ENCODE measurements around the gene AHI1.
A peak's percentile ranks its signal among the peaks of the same experiment; 100 is the strongest.
"Not testable (repeated sequence)": the region's sequence is repeated elsewhere in the genome, so short reads cannot be mapped to it uniquely, and the experiment has no call there.

The AHI1 gene

GRCh38 chr6:135385299-135385698, 112.2 kb downstream of the AHI1 start:
- no peak for DNase-seq

GRCh38 chr6:135383766-135384165, 113.8 kb downstream of the AHI1 start:
- DNase-seq: no peak

GRCh38 chr6:135383301-135383700, 114.2 kb downstream of the AHI1 start:
- no peak for DNase-seq

- DNase-seq: no peak
Measured at GRCh38 chr6:135382182-135382628, 115.3 kb downstream of the AHI1 start.

GRCh38 chr6:135380793-135381192, 116.7 kb downstream of the AHI1 start:
- DNase-seq: no peak

- DNase-seq: no peak
Measured at GRCh38 chr6:135379647-135380046, 117.9 kb downstream of the AHI1 start.

- DNase-seq: no peak
Measured at GRCh38 chr6:135372758-135373157, 124.8 kb downstream of the AHI1 start.

- DNase-seq: not testable (repeated sequence)
Measured at GRCh38 chr6:135363622-135364021, 133.9 kb downstream of the AHI1 start.

GRCh38 chr6:135362124-135362523, 135.4 kb downstream of the AHI1 start:
- no peak for DNase-seq

GRCh38 chr6:135360222-135360621, 137.3 kb downstream of the AHI1 start:
- DNase-seq: no peak

GRCh38 chr6:135358985-135359384, 138.6 kb downstream of the AHI1 start:
- DNase-seq: no peak

GRCh38 chr6:135358251-135358821, 139.2 kb downstream of the AHI1 start:
- no peak for DNase-seq

- no peak for DNase-seq
Measured at GRCh38 chr6:135354407-135354806, 143.1 kb downstream of the AHI1 start.

GRCh38 chr6:135353113-135353512, 144.4 kb downstream of the AHI1 start:
- no peak for DNase-seq

- DNase-seq: no peak
Measured at GRCh38 chr6:135351635-135352034, 145.9 kb downstream of the AHI1 start.

- DNase-seq: no peak
Measured at GRCh38 chr6:135347887-135348286, 149.7 kb downstream of the AHI1 start.

GRCh38 chr6:135346747-135347146, 150.8 kb downstream of the AHI1 start:
- DNase-seq: no peak

GRCh38 chr6:135344526-135344925, 153.0 kb downstream of the AHI1 start:
- no peak for DNase-seq

GRCh38 chr6:135339920-135340319, 157.6 kb downstream of the AHI1 start:
- not testable (repeated sequence) for DNase-seq

GRCh38 chr6:135334169-135334568, 163.4 kb downstream of the AHI1 start:
- DNase-seq: peak in 1 of 2 donors; percentile 23

- DNase-seq: peak; percentile 57 to 79
Measured at GRCh38 chr6:135331002-135331401, 166.5 kb downstream of the AHI1 start.

- peak in 1 of 2 donors; percentile 3 for DNase-seq
Measured at GRCh38 chr6:135329851-135330803, 167.4 kb downstream of the AHI1 start.

GRCh38 chr6:135328136-135328535, 169.4 kb downstream of the AHI1 start:
- no peak for DNase-seq

Measured in inflammatory macrophage (primary cell).